ENCODE results near the gene CDK19.

CDK19 gene

DNA sequence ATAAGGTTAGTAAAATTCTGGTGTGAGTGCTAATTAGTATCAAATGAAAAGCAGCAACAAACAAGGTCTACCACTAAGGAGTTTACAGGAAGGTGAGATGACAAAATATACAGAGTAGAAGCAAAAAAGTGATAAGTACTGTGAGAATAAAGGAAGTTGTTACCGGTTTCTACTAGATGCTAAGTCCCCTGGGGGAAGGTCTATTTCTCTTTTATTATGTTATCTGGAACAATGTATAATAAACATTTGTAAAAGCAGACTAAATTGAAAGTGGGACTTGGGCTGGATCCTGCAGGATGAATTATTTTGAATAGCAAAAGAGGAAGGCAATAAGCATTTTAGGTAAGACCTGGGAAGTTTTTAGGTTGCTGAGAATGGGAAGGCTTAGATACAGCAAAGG is 180.2 kb downstream of the CDK19 start:
- intact Hi-C loops (cut with DNase I; ENCODE audit: low total_unique reads): no loop called here

GRCh38 chr6:110633731-110634213 is 181.5 kb downstream of the CDK19 start:
- H3K27ac ChIP-seq: no peak overlapping the region
- no peaks in the 10 kb centered on the region for H3K27me3 ChIP-seq
- H3K4me3 ChIP-seq: no peak overlapping the region
- intact Hi-C loops (cut with DNase I; ENCODE audit: low total_unique reads): no loop called here
- no peak for DNase-seq
- no peak for TF ChIP-seq CTCF (IDR thresholded peaks at IDR 0.05)
- peaks cover 0 to 11% (median 0%) of the 10 kb centered on the region in 3 donors for H3K36me3 ChIP-seq
- H3K9me3 ChIP-seq: no peaks in the 10 kb centered on the region
- no peaks in the 10 kb centered on the region for H3K4me1 ChIP-seq

More for the DNA sequence above, 180.2 kb downstream of the CDK19 start:
- H3K27me3 ChIP-seq: no peaks in the 10 kb centered on the region
- no peaks in the 10 kb centered on the region for H3K4me1 ChIP-seq
- no peak for TF ChIP-seq CTCF (IDR thresholded peaks at IDR 0.05)
- DNase-seq: no peak
- H3K9me3 ChIP-seq: no peaks in the 10 kb centered on the region
- H3K36me3 ChIP-seq: peaks cover 0 to 11% (median 0%) of the 10 kb centered on the region in 3 donors
- no peak overlapping the region for H3K27ac ChIP-seq
- no peak overlapping the region for H3K4me3 ChIP-seq

- Histone ChIP-seq H3K4me3 (no peak overlapping the region), H3K9me3 (no peaks in the 10 kb centered on the region), H3K27me3 (no peaks in the 10 kb centered on the region), H3K36me3 (peaks cover 4 to 6% (median 4%) of the 10 kb centered on the region in 3 donors), H3K27ac (no peak overlapping the region), H3K4me1 (no peaks in the 10 kb centered on the region)
- no peak for DNase-seq
- intact Hi-C loops (cut with DNase I; ENCODE audit: low total_unique reads): no loop called here
- no peak for TF ChIP-seq CTCF (IDR thresholded peaks at IDR 0.05)
Observed at GRCh38 chr6:110629153-110629552, 186.1 kb downstream of the CDK19 start.

DNA sequence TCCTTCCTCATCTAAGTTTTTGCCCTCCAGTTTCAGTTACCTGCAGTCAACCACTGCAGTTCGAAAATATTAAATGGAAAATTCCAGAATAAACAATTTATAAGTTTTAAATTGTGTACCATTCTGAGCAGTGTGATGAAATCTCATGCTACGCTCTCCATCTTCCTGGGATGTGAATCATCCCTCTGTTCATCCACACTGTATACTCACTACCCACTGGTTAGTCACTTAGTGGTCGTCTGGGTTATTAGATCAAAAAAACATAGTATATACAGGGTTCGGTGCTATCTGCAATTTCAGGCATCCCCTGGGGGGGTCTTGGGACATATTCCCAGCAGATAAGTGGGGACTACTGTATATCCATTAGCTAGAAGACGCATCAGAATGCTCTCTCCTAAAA is 186.9 kb downstream of the CDK19 start:
- no peaks in the 10 kb centered on the region for H3K9me3 ChIP-seq
- no peak overlapping the region for H3K27ac ChIP-seq
- peaks cover 4 to 7% (median 4%) of the 10 kb centered on the region in 3 donors for H3K36me3 ChIP-seq
- intact Hi-C loops (cut with DNase I; ENCODE audit: low total_unique reads): no loop called here
- no peaks in the 10 kb centered on the region for H3K4me1 ChIP-seq
- H3K27me3 ChIP-seq: no peaks in the 10 kb centered on the region
- DNase-seq: no peak
- no peak overlapping the region for H3K4me3 ChIP-seq
- no peak for TF ChIP-seq CTCF (IDR thresholded peaks at IDR 0.05)

DNA sequence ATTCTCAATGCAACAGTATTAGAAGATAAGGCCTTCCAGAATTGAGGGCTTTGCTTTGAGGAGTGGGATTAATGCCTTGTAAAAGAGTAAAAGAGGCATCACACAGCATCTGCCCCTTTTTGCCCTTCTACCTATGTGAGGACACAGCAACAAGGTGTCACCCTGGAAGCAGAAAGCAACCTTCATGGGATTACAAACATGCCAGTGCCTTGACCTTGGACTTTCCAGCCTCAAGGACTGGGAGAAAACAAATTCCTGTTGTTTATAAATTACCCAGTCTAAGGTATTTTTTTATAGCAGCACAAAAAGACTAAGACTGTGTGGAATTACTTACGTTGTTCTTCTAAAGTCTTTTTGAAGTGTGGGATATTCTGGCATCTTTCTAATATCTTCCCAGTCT is 188.8 kb downstream of the CDK19 start:
- H3K9me3 ChIP-seq: no peaks in the 10 kb centered on the region
- TF ChIP-seq CTCF (IDR thresholded peaks at IDR 0.05): no peak
- DNase-seq: no peak
- intact Hi-C loops (cut with DNase I; ENCODE audit: low total_unique reads): no loop called here
- H3K36me3 ChIP-seq: peaks cover 20 to 22% (median 20%) of the 10 kb centered on the region in 3 donors
- no peaks in the 10 kb centered on the region for H3K4me1 ChIP-seq
- H3K27me3 ChIP-seq: no peaks in the 10 kb centered on the region
- H3K4me3 ChIP-seq: no peak overlapping the region
- no peak overlapping the region for H3K27ac ChIP-seq

DNA sequence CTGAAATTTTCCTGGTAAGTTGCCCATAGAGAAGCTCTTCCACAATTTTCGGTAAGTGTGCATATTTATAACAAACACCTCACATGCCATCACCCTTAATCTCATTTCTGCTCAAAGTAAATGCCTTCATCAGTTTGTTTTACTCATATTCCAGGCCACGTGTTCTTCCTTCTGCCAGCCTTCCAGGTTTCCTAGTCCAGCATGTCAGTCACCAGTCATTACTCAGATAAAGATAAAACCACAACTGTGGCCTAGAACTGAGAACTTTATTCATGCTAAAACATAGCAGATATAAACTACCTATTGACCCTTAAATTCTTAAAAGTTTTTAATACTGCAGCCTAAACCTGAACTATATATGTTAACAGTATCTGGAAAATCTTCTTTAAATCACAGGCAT is 189.4 kb downstream of the CDK19 start:
- Histone ChIP-seq H3K4me3 (no peak overlapping the region), H3K36me3 (peaks cover 25 to 27% (median 26%) of the 10 kb centered on the region in 3 donors), H3K4me1 (no peaks in the 10 kb centered on the region), H3K27me3 (no peaks in the 10 kb centered on the region), H3K27ac (no peak overlapping the region), H3K9me3 (no peaks in the 10 kb centered on the region)
- no peak for TF ChIP-seq CTCF (IDR thresholded peaks at IDR 0.05)
- DNase-seq: no peak
- intact Hi-C loops (cut with DNase I; ENCODE audit: low total_unique reads): no loop called here
